HuH-7.5 (cell line): ENCODE results near the gene AKAIN1.

ENCODE experiments used
- DNase-seq: peaks from one replicate; pipeline ENCODE4 v3.0.0; 2011; ENCODE audit warnings: low spot score

AKAIN1 gene

GRCh38 chr18:5159080-5159479, 38.0 kb downstream of the AKAIN1 start:
- DNase-seq = no peak

- DNase-seq = no peak
Measured at GRCh38 chr18:5158587-5158986, 38.5 kb downstream of the AKAIN1 start.

- no peak for DNase-seq
Measured at GRCh38 chr18:5158172-5158571, 38.9 kb downstream of the AKAIN1 start.

GRCh38 chr18:5155907-5156287, 41.2 kb downstream of the AKAIN1 start:
- DNase-seq = no peak

GRCh38 chr18:5155218-5155906, 41.7 kb downstream of the AKAIN1 start:
- no peak for DNase-seq

GRCh38 chr18:5152343-5153020, 44.6 kb downstream of the AKAIN1 start:
- DNase-seq = no peak

GRCh38 chr18:5150894-5151293, 46.2 kb downstream of the AKAIN1 start:
- DNase-seq = no peak

- DNase-seq = no peak
Measured at GRCh38 chr18:5146093-5146492, 51.0 kb downstream of the AKAIN1 start.

GRCh38 chr18:5145168-5145825, 51.8 kb downstream of the AKAIN1 start:
- DNase-seq = no peak

GRCh38 chr18:5144629-5145028, 52.4 kb downstream of the AKAIN1 start:
- no peak for DNase-seq

- DNase-seq = no peak
Measured at GRCh38 chr18:5142859-5143258, 54.2 kb downstream of the AKAIN1 start.

- DNase-seq = no peak
Measured at GRCh38 chr18:5142131-5142530, 54.9 kb downstream of the AKAIN1 start.

GRCh38 chr18:5137261-5137660, 59.8 kb downstream of the AKAIN1 start:
- no peak for DNase-seq

GRCh38 chr18:5132987-5133386, 64.1 kb downstream of the AKAIN1 start:
- no peak for DNase-seq

GRCh38 chr18:5122272-5122671, 74.8 kb downstream of the AKAIN1 start:
- DNase-seq = no peak

- no peak for DNase-seq
Measured at GRCh38 chr18:5110266-5110665, 86.8 kb downstream of the AKAIN1 start.

GRCh38 chr18:5107988-5108387, 89.1 kb downstream of the AKAIN1 start:
- no peak for DNase-seq

GRCh38 chr18:5106730-5107129, 90.3 kb downstream of the AKAIN1 start:
- DNase-seq = no peak

GRCh38 chr18:5104246-5104645, 92.8 kb downstream of the AKAIN1 start:
- no peak for DNase-seq

- DNase-seq = no peak
Measured at GRCh38 chr18:5103693-5104092, 93.4 kb downstream of the AKAIN1 start.

GRCh38 chr18:5103286-5103685, 93.8 kb downstream of the AKAIN1 start:
- DNase-seq = no peak

- no peak for DNase-seq
Measured at GRCh38 chr18:5097116-5097703, 99.8 kb downstream of the AKAIN1 start.

GRCh38 chr18:5095239-5095638, 101.8 kb downstream of the AKAIN1 start:
- DNase-seq = no peak
